Neural progenitor cell (in vitro differentiated cells): Measurements from ENCODE around the gene SLCO3A1.

Experiments
- CTCF ChIP-seq: fragments of 200-600 bp; sonication (generic); IDR thresholded peaks from 2 replicates; pipeline ENCODE4 v1.5.1; 2017; ENCODE audit warnings: antibody characterized with exemption, mild to moderate bottlenecking
- EZH2phosphoT487 ChIP-seq: fragments of 200-600 bp; sonication (generic); IDR thresholded peaks from 2 replicates; pipeline ENCODE4 v1.6.1; 2017; ENCODE audit warnings: antibody characterized with exemption

DNA sequence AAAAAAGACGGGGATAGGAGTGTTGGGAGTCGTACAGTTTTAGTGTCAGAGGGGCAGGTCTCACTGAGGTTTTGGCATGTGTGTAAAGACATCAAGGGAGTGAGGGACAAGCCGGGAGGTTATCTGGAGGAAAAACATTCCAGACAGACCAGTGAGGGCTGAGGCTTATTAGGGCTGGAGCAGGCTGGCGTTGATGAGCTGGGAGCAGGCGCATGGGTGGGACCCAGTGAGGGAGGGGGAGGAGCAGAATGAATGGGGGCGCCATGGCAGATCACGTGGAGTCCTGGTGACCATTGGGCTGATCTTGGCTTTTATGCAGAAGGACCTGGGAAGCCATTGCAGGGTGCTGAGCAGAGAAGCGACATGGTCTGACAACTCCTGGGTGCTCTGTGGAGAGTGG is 180.2 kb downstream of the SLCO3A1 start:
- TF ChIP-seq EZH2phosphoT487, result no peak
- TF ChIP-seq CTCF, result no peak
